CD4-positive, alpha-beta T cell treated with Interleukin-1 beta for 1 hour (primary cell): ENCODE data around the gene ENTPD3.
A peak's percentile ranks its signal among the peaks of the same experiment; 100 is the strongest.

Experiments used
- DNase-seq, 2 donors: peaks; one replicate each; pipeline ENCODE4 v3.0.0-alpha.2; 2020 to 2022

Gene ENTPD3, protein sequence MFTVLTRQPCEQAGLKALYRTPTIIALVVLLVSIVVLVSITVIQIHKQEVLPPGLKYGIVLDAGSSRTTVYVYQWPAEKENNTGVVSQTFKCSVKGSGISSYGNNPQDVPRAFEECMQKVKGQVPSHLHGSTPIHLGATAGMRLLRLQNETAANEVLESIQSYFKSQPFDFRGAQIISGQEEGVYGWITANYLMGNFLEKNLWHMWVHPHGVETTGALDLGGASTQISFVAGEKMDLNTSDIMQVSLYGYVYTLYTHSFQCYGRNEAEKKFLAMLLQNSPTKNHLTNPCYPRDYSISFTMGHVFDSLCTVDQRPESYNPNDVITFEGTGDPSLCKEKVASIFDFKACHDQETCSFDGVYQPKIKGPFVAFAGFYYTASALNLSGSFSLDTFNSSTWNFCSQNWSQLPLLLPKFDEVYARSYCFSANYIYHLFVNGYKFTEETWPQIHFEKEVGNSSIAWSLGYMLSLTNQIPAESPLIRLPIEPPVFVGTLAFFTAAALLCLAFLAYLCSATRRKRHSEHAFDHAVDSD

GRCh38 chr3:40387001-40387894 lies at the start of gene ENTPD3:
ENTPD3 (plus strand) TSS chr3:40387184; CDS start chr3:40388058, 874 bp downstream.
- peak; percentile 14 to 17 for DNase-seq

DNA sequence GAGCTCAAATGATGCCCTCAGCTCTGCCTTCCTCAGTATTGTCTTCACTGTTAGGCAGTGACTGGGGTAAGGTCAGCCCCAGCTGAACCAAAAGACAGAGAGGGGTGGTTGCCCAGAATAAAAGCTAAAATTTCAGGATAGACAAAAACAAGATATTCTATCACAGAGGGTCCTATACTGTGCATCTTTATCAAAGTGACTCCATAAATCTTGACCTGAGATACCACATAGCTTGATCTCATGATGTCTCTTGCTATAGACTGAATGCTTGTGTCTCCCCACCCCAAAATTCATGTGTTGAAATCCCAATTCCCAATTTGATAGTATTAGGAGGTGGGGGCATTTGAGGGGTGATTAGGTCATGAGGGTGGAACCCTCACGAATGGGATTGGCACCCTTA lies 47.1 kb upstream of the ENTPD3 start:
- no peak for DNase-seq

GRCh38 chr3:40340541-40341170 lies 46.3 kb upstream of the ENTPD3 start:
- no peak for DNase-seq

DNA sequence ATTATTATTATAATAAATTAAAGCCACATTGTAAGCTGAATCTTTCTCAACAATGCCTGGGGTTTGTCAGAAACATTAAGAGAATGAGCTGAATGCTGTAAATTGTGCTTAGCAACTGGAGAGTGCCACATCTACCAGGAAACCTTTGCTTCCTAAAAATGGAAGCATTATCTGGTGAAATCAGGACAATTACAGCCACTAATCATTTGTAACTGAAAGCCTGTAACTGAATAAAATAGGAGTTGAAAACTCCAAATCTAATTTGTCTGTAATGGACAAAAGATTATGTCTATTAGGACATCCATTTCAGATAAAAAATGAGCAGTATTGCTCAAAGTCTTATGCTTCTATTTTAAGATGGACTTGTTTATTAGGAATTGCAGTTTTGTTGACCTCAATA lies 45.3 kb upstream of the ENTPD3 start:
- no peak for DNase-seq

GRCh38 chr3:40350529-40350928 lies 36.5 kb upstream of the ENTPD3 start:
- no peak for DNase-seq

- no peak for DNase-seq
Measured at GRCh38 chr3:40355410-40355809, 31.6 kb upstream of the ENTPD3 start.

DNA sequence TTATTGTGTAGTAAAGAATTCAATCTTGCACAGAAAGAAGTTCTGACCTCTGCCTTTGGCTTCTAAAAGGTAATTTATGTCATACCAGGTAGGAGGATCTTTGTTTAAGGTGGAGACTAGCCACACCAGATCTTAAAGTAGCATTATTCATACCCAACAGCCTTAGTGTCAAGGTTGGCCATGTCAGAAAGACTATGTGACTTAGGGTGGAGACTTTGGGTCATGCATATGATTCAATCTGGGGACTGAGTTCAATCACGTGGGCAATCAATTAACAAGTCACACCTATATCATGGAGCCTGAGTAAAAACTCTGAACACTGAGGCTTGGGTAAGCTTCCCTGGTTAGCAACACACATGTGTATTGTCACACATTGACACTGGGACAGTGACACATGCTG lies 28.5 kb upstream of the ENTPD3 start:
- no peak for DNase-seq

DNA sequence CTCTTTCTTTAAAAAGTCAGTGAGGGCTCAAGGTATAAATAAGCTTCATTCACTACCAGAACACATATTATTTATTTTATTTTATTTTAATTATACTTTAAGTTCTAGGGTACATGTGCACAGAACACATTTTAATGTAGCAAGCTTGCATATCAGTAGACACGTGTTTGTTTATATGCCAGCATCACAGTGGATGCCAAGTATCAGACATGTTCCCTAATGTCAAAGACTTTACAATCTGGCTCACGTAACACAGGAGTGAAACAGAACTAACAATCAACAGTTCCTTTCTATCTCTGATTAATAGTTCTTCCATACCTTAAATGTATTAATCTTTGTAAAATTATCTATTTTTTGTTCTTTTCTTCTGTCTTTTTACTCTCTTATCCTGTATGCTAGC lies 23.3 kb upstream of the ENTPD3 start:
- DNase-seq = no peak

DNA sequence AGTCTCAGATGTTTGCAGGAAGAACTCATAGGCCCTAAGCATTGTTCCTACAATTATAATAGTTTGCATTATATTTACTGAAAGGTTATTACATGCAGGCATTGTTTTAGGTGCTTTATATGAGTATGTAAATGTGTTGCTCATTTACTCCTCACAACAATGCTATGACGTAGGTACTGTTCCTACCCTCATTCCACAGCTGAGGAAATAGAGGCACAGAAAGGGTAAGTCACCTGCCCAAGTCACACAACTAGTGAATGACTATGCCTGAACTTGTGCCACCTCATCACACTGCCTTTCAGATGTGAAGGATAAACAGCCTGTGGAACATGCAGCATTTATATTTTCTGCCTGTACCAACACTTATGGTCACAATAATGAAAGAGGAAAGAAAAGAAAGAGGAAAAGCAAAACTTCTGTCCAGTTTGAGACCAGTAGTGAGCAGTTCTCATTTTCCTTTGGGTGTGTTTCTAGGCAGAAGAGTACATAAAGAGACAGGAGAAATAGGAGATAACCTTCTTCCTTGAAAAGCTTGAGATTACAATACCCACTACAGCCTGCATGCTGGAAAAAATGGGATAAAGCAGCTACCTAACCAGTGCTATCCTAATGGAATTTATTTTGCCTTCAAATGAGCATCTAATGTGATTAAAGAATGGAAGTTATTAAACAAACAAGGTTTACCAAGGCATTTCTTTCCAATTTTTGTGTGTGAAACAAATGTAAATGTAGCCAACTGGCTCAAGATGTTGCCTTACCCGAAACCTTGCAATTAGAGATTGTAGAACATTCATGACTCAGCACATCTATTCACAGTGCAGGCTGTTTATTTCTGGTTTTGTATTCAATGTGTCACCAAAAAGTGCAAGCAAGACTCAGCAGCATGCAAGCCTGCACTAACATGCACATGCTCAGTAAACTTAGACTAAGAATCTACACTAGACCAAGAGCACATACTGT lies 20.5 kb upstream of the ENTPD3 start:
- DNase-seq = no peak

DNA sequence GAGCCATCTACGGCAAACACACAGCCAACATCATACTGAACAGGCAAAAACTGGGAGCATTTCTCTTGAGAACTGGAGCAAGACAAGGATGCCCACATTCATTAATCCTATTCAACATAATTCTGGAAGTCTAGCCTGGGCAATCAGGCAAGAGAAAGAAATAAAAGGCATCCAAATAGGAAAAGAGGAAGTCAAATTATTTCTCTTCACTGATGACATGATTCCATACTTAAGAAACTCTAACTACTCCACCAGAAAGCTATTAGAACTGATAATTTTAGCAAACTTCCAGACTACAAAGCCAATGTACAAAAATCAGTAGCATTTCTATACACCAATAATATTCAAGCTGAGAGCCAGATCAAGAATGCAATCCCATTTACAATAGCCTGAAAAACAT lies 17.3 kb upstream of the ENTPD3 start:
- DNase-seq = no peak

DNA sequence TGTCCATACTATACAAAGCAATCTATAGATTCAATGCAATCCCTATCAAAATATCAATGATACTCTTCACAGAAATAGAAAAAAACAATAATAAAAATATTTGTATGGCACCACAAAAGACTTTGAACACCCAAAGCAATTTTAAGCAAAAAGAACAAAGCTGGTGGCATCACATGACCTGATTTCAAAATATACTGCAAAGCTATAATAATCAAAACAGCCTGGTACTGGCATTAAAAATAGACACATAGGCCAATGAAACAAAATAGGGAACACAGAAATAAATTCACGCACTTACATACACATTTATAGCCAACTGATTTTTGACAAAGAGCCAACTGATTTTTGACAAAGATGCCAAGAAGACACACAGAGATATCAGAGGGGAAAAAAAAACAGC lies 9.2 kb upstream of the ENTPD3 start:
- DNase-seq = no peak

DNA sequence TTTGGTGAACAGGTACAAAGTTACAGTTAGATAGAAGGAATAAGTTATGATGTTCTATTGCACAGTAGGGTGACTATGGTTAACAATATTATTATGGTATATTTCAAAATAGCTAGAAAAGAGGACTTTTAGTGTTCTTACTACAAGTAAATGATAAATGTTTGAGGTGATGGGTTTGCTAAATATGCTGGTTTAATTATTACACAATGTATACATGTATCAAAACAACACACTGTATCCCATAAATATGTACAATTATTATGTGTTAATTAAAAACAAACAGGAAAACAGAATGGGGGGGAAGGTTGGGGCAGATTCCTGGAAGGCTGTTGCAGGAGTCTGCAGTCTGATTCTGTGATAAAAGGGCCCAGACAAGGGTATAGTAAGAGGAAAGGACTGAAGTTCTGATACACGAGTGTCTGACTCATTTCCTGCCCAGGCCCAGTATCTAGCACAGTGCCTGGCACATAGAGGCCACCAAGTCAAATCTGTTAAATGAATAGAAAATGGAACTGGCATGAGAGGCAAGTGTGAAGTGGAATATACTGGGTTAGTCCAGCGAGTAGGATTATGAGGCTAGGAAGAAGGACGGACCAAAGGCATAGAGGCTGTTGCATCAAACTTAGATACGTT lies 7.2 kb upstream of the ENTPD3 start:
- no peak for DNase-seq

GRCh38 chr3:40381904-40382616 lies 4.9 kb upstream of the ENTPD3 start:
- DNase-seq = no peak

- DNase-seq = no peak
Measured at GRCh38 chr3:40382617-40382979, 4.4 kb upstream of the ENTPD3 start.

DNA sequence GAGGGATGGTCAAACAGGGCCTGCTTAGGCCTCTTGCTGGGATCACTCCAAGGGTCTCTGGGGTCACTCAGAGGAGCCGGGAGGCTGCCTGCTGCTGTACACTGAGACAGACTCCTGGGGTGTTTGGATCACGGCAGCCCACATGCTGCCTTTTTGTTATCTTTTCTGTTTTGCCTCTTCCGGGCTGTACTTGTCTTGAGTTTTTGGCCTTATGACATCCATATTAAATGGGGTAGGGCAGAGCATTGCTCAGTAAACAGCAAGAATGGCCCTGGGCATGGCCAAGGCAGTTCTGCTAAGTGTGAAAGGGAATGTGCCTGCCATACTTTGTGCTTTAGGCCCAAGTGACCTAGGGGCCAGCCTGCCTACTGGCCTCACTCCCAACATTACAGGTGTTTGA lies 771 bp upstream of the ENTPD3 start:
- no peak for DNase-seq

DNA sequence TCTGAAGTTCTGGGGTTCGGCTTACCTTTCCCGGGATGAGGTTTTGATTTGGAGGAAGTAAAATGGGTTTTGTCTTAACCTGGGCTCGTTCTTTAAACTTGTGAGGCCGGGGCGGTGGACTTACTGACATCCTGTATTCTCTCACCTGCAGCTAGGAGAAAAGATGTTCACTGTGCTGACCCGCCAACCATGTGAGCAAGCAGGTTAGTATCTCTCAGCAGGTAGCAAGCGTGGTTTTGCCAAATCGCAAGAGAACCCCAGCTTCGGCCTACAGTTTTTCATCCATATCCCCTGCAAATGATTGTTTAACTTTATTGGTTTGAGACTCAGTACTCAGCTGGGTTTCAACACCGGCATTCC lies 891 bp downstream of the ENTPD3 start:
- no peak for DNase-seq

DNA sequence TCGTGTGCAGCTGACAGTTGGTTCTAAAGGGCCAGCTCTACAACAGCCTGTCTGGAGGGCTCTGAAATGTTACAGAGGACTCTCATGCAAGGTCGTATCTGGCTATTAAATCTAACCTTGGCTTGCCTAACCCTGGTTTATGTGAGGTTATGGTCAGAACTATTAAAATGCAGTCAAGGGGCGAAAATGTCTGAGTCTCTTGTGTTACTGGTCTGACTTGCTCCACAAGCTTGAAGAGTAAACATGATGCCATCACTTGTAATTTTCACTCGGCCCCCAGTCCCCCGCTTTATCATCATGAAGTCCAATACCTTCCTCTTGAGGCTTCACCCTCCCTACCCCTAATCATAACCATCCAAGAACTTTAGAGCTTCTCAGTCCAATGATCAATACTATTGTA lies 9.4 kb downstream of the ENTPD3 start:
- no peak for DNase-seq

DNA sequence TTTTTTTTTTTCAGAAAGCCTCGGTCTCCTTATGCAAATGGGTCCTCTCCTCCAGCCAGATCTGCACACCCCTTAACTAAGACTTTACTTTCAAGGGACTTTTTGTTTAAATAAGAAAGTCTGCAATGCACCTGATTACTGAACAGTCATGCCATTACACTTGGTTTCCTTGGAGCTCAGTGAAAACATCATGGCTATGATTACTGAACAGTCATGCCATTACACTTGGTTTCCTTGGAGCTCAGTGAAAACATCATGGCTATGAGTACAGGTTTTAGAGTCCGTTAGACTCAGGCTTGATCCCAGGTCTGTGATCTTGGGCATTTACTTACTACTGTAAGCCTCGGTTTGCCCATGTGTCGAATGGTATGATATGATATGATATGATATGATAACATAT lies 10.1 kb downstream of the ENTPD3 start:
- no peak for DNase-seq

- DNase-seq = no peak
Measured at GRCh38 chr3:40397912-40398311, 10.9 kb downstream of the ENTPD3 start.

GRCh38 chr3:40398346-40398745 lies 11.4 kb downstream of the ENTPD3 start:
- DNase-seq = no peak

DNA sequence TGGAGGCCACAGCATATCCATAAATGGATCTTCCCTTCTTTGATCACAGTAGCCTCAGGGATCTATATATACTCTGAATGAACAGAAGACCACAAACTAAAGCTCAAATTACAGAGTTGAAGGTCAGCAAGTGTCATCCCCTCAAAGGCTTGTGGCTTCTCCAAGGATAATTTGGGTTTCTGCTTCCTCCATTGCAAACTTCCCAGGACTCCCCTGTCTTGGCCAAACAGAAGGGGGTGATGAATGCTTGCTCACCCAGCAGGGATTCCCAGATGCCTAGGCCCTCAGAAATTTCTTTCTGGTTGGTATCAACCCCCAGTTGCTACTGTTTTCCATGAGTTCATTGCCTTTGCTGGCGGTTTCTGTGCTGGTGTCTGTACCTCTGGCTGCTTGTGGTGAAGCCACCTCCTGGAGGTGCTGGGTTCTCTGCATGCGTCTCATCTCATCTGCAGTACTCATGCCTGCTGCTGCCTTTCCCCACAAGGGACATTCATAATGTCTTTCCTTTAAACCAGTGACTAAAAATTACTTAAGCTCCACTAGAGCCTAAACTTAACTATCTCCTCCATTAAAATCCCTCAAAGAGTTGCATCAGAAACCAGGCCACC lies 17.7 kb downstream of the ENTPD3 start:
- no peak for DNase-seq
